NCI-H748 (cell line): ENCODE data around the gene STAP2.

Source experiments
- DNase-seq: peaks from one replicate; lab custom pipeline; 2025; ENCODE audit not compliant: unreplicated experiment; lab: John Stamatoyannopoulos, UW

The STAP2 gene

GRCh38 chr19:4328243-4328990 lies 10.2 kb downstream of the STAP2 start:
- no peak for DNase-seq

GRCh38 chr19:4327877-4328242 lies 10.8 kb downstream of the STAP2 start:
- no peak for DNase-seq

GRCh38 chr19:4327252-4327876 lies 11.3 kb downstream of the STAP2 start:
- no peak for DNase-seq

GRCh38 chr19:4326837-4327251 lies 11.8 kb downstream of the STAP2 start:
- no peak for DNase-seq

- DNase-seq = no peak
Measured at GRCh38 chr19:4326215-4326836, 12.3 kb downstream of the STAP2 start.

- no peak for DNase-seq
Measured at GRCh38 chr19:4324228-4324627, 14.4 kb downstream of the STAP2 start.

- no peak for DNase-seq
Measured at GRCh38 chr19:4323692-4324091, 14.9 kb downstream of the STAP2 start.

- no peak for DNase-seq
Measured at GRCh38 chr19:4322942-4323665, 15.5 kb downstream of the STAP2 start.

- no peak for DNase-seq
Measured at GRCh38 chr19:4320419-4320818, 18.2 kb downstream of the STAP2 start.

- DNase-seq = no peak
Measured at GRCh38 chr19:4319067-4319718, 19.4 kb downstream of the STAP2 start.

- no peak for DNase-seq
Measured at GRCh38 chr19:4318460-4318859, 20.2 kb downstream of the STAP2 start.

- DNase-seq = no peak
Measured at GRCh38 chr19:4316956-4317355, 21.7 kb downstream of the STAP2 start.

- DNase-seq = no peak
Measured at GRCh38 chr19:4313847-4314490, 24.7 kb downstream of the STAP2 start.

- no peak for DNase-seq
Measured at GRCh38 chr19:4310247-4311121, 28.1 kb downstream of the STAP2 start.

GRCh38 chr19:4305659-4306058 lies 33.0 kb downstream of the STAP2 start:
- no peak for DNase-seq

- no peak for DNase-seq
Measured at GRCh38 chr19:4305257-4305612, 33.4 kb downstream of the STAP2 start.

- peak; percentile 74 for DNase-seq
Measured at GRCh38 chr19:4304538-4305256, 33.9 kb downstream of the STAP2 start, which contains the start of gene FSD1. TSS of gene FSD1 (plus strand) at chr19:4304598. CDS start at chr19:4304747, 149 bp downstream.

- no peak for DNase-seq
Measured at GRCh38 chr19:4303819-4304537, 34.6 kb downstream of the STAP2 start.
